ENCODE data around the gene TBX15. TPM values are rescaled to one million over a fixed set of nuclear protein-coding genes. Genes with fewer than 3 reads are reported as not detected.
A peak's percentile ranks its signal among the peaks of the same experiment; 100 is the strongest.
"Not testable (repeated sequence)": the region's sequence is repeated elsewhere in the genome, so short reads cannot be mapped to it uniquely, and the experiment has no call there.

TBX15 gene
- total RNA-seq, 6 experiments from 2014 or later: 0.29 to 56.5 (median 16.5) TPM

- no peaks in the 10 kb centered on the region for H3K27me3 ChIP-seq
- no peak for TF ChIP-seq CTCF (IDR thresholded peaks at IDR 0.05)
- TF ChIP-seq POLR2A (IDR thresholded peaks at IDR 0.05): no peak
- ATAC-seq (no peak), DNase-seq (no peak)
- WGBS (ENCODE audit: insufficient coverage, low coverage, low lambda C conversion rate, missing lambda C conversion rate): 74% methylated on average over 2 of the region's 2 CpGs
- peaks cover 0 to 10% (median 5%) of the 10 kb centered on the region in 4 donors for H3K4me1 ChIP-seq
- H3K9me3 ChIP-seq: no peaks in the 10 kb centered on the region
- no peak overlapping the region for H3K27ac ChIP-seq
- no peak overlapping the region for H3K4me3 ChIP-seq
- intact Hi-C loops (cut with DNase I): no loop called here
- H3K36me3 ChIP-seq: no peaks in the 10 kb centered on the region
Observed at GRCh38 chr1:118918940-118919259, 69.2 kb downstream of the TBX15 start.

GRCh38 chr1:118918230-118918939, 69.8 kb downstream of the TBX15 start:
- Histone ChIP-seq H3K27me3 (no peaks in the 10 kb centered on the region), H3K4me1 (peaks cover 0 to 13% (median 5%) of the 10 kb centered on the region in 4 donors), H3K9me3 (no peaks in the 10 kb centered on the region), H3K36me3 (no peaks in the 10 kb centered on the region), H3K27ac (no peak overlapping the region), H3K4me3 (no peak overlapping the region)
- DNase-seq: no peak
- TF ChIP-seq CTCF (IDR thresholded peaks at IDR 0.05): no peak
- no peak for TF ChIP-seq POLR2A (IDR thresholded peaks at IDR 0.05)
- 69% methylated on average over 6 of the region's 6 CpGs for WGBS (ENCODE audit: insufficient coverage, low coverage, low lambda C conversion rate, missing lambda C conversion rate)
- ATAC-seq: peak in 1 of 4 donors; percentile 43
- intact Hi-C loops (cut with DNase I): no loop called here

- 86% methylated on average over 4 of the region's 4 CpGs for WGBS (ENCODE audit: insufficient coverage, low coverage, low lambda C conversion rate, missing lambda C conversion rate)
- H3K4me3 ChIP-seq; H3K36me3 ChIP-seq; ATAC-seq; DNase-seq; H3K9me3 ChIP-seq; intact Hi-C loops (cut with DNase I); H3K27me3 ChIP-seq; H3K27ac ChIP-seq: not testable (repeated sequence)
- H3K4me1 ChIP-seq: peaks cover 0 to 13% (median 5%) of the 10 kb centered on the region in 4 donors
Observed at GRCh38 chr1:118916346-118916745, 71.8 kb downstream of the TBX15 start.

- DNase-seq: peak in 1 of 3 donors; percentile 71
- intact Hi-C loops (cut with DNase I): no loop called here
- H3K9me3 ChIP-seq: no peaks in the 10 kb centered on the region
- 10% methylated on average over 2 of the region's 2 CpGs for WGBS (ENCODE audit: insufficient coverage, low coverage, low lambda C conversion rate, missing lambda C conversion rate)
- peak overlapping the region; percentile 33 to 71 (median 66) for H3K27ac ChIP-seq
- H3K4me3 ChIP-seq: peak overlapping the region in 2 of 3 donors; percentile 2 to 21
- H3K4me1 ChIP-seq: peaks cover 0 to 13% (median 5%) of the 10 kb centered on the region in 4 donors
- H3K36me3 ChIP-seq: no peaks in the 10 kb centered on the region
- peak; percentile 89 to 95 (median 91) for ATAC-seq
- TF ChIP-seq CTCF (IDR thresholded peaks at IDR 0.05): no peak
- peak; percentile 93 for TF ChIP-seq POLR2A (IDR thresholded peaks at IDR 0.05)
- no peaks in the 10 kb centered on the region for H3K27me3 ChIP-seq
Observed at GRCh38 chr1:118914379-118915161, 73.6 kb downstream of the TBX15 start.

- peak overlapping the region; percentile 33 to 71 (median 66) for H3K27ac ChIP-seq
- DNase-seq (no peak), ATAC-seq (peak; percentile 26 to 60 (median 48))
- intact Hi-C loops (cut with DNase I): no loop called here
- H3K27me3 ChIP-seq: no peaks in the 10 kb centered on the region
- H3K4me1 ChIP-seq: peaks cover 0 to 13% (median 5%) of the 10 kb centered on the region in 4 donors
- peak overlapping the region in 2 of 3 donors; percentile 2 to 21 for H3K4me3 ChIP-seq
- no peaks in the 10 kb centered on the region for H3K36me3 ChIP-seq
- TF ChIP-seq CTCF (IDR thresholded peaks at IDR 0.05): no peak
- no peak for TF ChIP-seq POLR2A (IDR thresholded peaks at IDR 0.05)
- 31% methylated on average over 4 of the region's 4 CpGs for WGBS (ENCODE audit: insufficient coverage, low coverage, low lambda C conversion rate, missing lambda C conversion rate)
- no peaks in the 10 kb centered on the region for H3K9me3 ChIP-seq
Observed at GRCh38 chr1:118913818-118914217, 74.3 kb downstream of the TBX15 start.
